ENCODE measurements around the gene MCTS1.

GRCh38 chrX:120564925-120565324 lies 39.0 kb upstream of the MCTS1 start:
- TF ChIP-seq MYC (IDR thresholded peaks at IDR 0.05; ENCODE audit: low read depth, low read length) (no peak), POLR2A (IDR thresholded peaks at IDR 0.05; ENCODE audit: extremely low read depth, insufficient read length) (no peak)
- TF ChIP-seq, protein P1, sequence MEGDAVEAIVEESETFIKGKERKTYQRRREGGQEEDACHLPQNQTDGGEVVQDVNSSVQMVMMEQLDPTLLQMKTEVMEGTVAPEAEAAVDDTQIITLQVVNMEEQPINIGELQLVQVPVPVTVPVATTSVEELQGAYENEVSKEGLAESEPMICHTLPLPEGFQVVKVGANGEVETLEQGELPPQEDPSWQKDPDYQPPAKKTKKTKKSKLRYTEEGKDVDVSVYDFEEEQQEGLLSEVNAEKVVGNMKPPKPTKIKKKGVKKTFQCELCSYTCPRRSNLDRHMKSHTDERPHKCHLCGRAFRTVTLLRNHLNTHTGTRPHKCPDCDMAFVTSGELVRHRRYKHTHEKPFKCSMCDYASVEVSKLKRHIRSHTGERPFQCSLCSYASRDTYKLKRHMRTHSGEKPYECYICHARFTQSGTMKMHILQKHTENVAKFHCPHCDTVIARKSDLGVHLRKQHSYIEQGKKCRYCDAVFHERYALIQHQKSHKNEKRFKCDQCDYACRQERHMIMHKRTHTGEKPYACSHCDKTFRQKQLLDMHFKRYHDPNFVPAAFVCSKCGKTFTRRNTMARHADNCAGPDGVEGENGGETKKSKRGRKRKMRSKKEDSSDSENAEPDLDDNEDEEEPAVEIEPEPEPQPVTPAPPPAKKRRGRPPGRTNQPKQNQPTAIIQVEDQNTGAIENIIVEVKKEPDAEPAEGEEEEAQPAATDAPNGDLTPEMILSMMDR (IDR thresholded peaks at IDR 0.05; ENCODE audit: low read depth, low read length) = no peak
